ENCODE measurements around the gene ZNF335. TPM values are rescaled to one million over a fixed set of nuclear protein-coding genes. Genes with fewer than 3 reads are reported as not detected.
"Not testable (repeated sequence)": the region's sequence is repeated elsewhere in the genome, so short reads cannot be mapped to it uniquely, and the experiment has no call there.

ZNF335 gene
- total RNA-seq, 1 experiment from 2014 or later = 26.9 TPM

- peaks cover 19% of the 10 kb centered on the region for H3K4me1 Mint-ChIP-seq (ENCODE audit: insufficient read depth, unreplicated experiment)
- H3K36me3 Mint-ChIP-seq (ENCODE audit: insufficient read depth, unreplicated experiment) = no peaks in the 10 kb centered on the region
- DNase-seq (ENCODE audit: unreplicated experiment) = no peak
- H3K9me3 Mint-ChIP-seq (ENCODE audit: unreplicated experiment) = no peaks in the 10 kb centered on the region
- POLR2A ChIA-PET = no interaction called here
- CTCF ChIA-PET = interaction anchor here (0.6 to 4.8 kb wide), 3 partner anchors 15 to 474 kb away, joined by 3 to 61 read pairs (median 5); no protein-coding TSS in a partner anchor
- no peak overlapping the region for H3K4me3 Mint-ChIP-seq (ENCODE audit: unreplicated experiment)
- no peaks in the 10 kb centered on the region for H3K27me3 Mint-ChIP-seq (ENCODE audit: insufficient read depth, unreplicated experiment)
- TF ChIP-seq CTCF (IDR thresholded peaks at IDR 0.05; ENCODE audit: unreplicated experiment) = no peak
- BruUV-seq (replicated peaks) = no TSS peak
- no peak overlapping the region for H3K27ac Mint-ChIP-seq (ENCODE audit: low read depth, unreplicated experiment)
- intact Hi-C loops (cut with micrococcal nuclease) = no loop called here
These were observed 26.3 kb upstream of the ZNF335 start for GRCh38 chr20:45998337-45998736.

GRCh38 chr20:45997187-45997586, 25.2 kb upstream of the ZNF335 start:
- Mint-ChIP-seq H3K36me3 (ENCODE audit: insufficient read depth, unreplicated experiment) (no peaks in the 10 kb centered on the region), H3K4me1 (ENCODE audit: insufficient read depth, unreplicated experiment) (peaks cover 25% of the 10 kb centered on the region), H3K27ac (ENCODE audit: low read depth, unreplicated experiment) (no peak overlapping the region), H3K4me3 (ENCODE audit: unreplicated experiment) (no peak overlapping the region), H3K9me3 (ENCODE audit: unreplicated experiment) (no peaks in the 10 kb centered on the region), H3K27me3 (ENCODE audit: insufficient read depth, unreplicated experiment) (no peaks in the 10 kb centered on the region)
- no TSS peak for BruUV-seq (replicated peaks)
- DNase-seq (ENCODE audit: unreplicated experiment) = no peak
- ChIA-PET CTCF (interaction anchor here (0.5 to 1.3 kb wide), 3 partner anchors 9 to 132 kb away, joined by 3 to 5 read pairs (median 3); no protein-coding TSS in a partner anchor), POLR2A (no interaction called here)
- intact Hi-C loops (cut with micrococcal nuclease) = no loop called here
- TF ChIP-seq CTCF (IDR thresholded peaks at IDR 0.05; ENCODE audit: unreplicated experiment) = no peak

GRCh38 chr20:45995495-45996097, 23.6 kb upstream of the ZNF335 start:
- DNase-seq (ENCODE audit: unreplicated experiment); H3K9me3 Mint-ChIP-seq (ENCODE audit: unreplicated experiment); H3K27me3 Mint-ChIP-seq (ENCODE audit: insufficient read depth, unreplicated experiment); intact Hi-C loops (cut with micrococcal nuclease); BruUV-seq (replicated peaks); H3K4me3 Mint-ChIP-seq (ENCODE audit: unreplicated experiment); H3K36me3 Mint-ChIP-seq (ENCODE audit: insufficient read depth, unreplicated experiment): not testable (repeated sequence)
- peaks cover 25% of the 10 kb centered on the region for H3K4me1 Mint-ChIP-seq (ENCODE audit: insufficient read depth, unreplicated experiment)
- POLR2A ChIA-PET = interaction anchor here (0.6 to 2.8 kb wide), 5 partner anchors 9 to 61 kb away, joined by 3 to 13 read pairs (median 4); partner anchors contain the start of genes PCIF1 and ZNF335
- H3K27ac Mint-ChIP-seq (ENCODE audit: low read depth, unreplicated experiment) = peak overlapping the region; percentile 23
- CTCF ChIA-PET = interaction anchor here (0.6 to 11.0 kb wide), 7 partner anchors 9 to 136 kb away, joined by 3 to 200 read pairs (median 4); partner anchors contain the start of gene ZNF335

- H3K9me3 Mint-ChIP-seq (ENCODE audit: unreplicated experiment) = no peaks in the 10 kb centered on the region
- no peak for TF ChIP-seq CTCF (IDR thresholded peaks at IDR 0.05; ENCODE audit: unreplicated experiment)
- H3K4me3 Mint-ChIP-seq (ENCODE audit: unreplicated experiment) = no peak overlapping the region
- peaks cover 25% of the 10 kb centered on the region for H3K4me1 Mint-ChIP-seq (ENCODE audit: insufficient read depth, unreplicated experiment)
- no peaks in the 10 kb centered on the region for H3K36me3 Mint-ChIP-seq (ENCODE audit: insufficient read depth, unreplicated experiment)
- ChIA-PET CTCF (interaction anchor here (0.6 to 11.0 kb wide), 7 partner anchors 8 to 1505 kb away, joined by 3 to 200 read pairs (median 5); partner anchors contain the start of gene ZNF335), POLR2A (interaction anchor here (0.6 to 2.8 kb wide), 7 partner anchors 10 to 412 kb away, joined by 3 to 13 read pairs (median 5); partner anchors contain the start of genes ELMO2, PCIF1 and ZNF335)
- BruUV-seq (replicated peaks) = no TSS peak
- no peaks in the 10 kb centered on the region for H3K27me3 Mint-ChIP-seq (ENCODE audit: insufficient read depth, unreplicated experiment)
- intact Hi-C loops (cut with micrococcal nuclease) = no loop called here
- no peak for DNase-seq (ENCODE audit: unreplicated experiment)
- H3K27ac Mint-ChIP-seq (ENCODE audit: low read depth, unreplicated experiment) = peak overlapping the region; percentile 23
These were observed 22.9 kb upstream of the ZNF335 start for GRCh38 chr20:45994761-45995493.
